SK-N-SH (cell line): ENCODE data around the gene CASP8AP2. TPM values are rescaled to one million over a fixed set of nuclear protein-coding genes. Genes with fewer than 3 reads are reported as not detected.

Experiments
- CTCF ChIA-PET: fragments of 300-600, 350-600 bp; formaldehyde crosslinking; extraction: SDS; loops from one replicate; lab custom pipeline; 2021; lab: Yijun Ruan, JAX
- POLR2A ChIA-PET: fragments of 350-600 bp; sonication (Branson Sonifier 250); formaldehyde crosslinking; extraction: SDS; loops from one replicate; lab custom pipeline; 2020; ENCODE audit warnings: antibody characterized with exemption, inconsistent platforms; lab: Yijun Ruan, JAX
- DNase-seq: peaks from one replicate; pipeline ENCODE4 v3.0.0; 2012
- H2AFZ ChIP-seq: fragments of 200-600 bp; sonication (generic); 2 replicates; pipeline ENCODE4 v1.8.1; 2016; ENCODE audit warnings: antibody characterized with exemption, mild to moderate bottlenecking, low read depth
- H3F3A ChIP-seq: fragments of 200-600 bp; sonication (generic); replicated peaks from 2 replicates; pipeline ENCODE3; 2016; ENCODE audit warnings: antibody characterized with exemption, mild to moderate bottlenecking; ENCODE audit not compliant: insufficient read depth
- H3K27ac ChIP-seq, 2 experiments: fragments of 200-500 bp in 1 of 2; fragments of 200-600 bp in 1 of 2; sonication (Bioruptor generic) in 1 of 2; sonication (generic), shearing (Covaris generic) in 1 of 2; 2 replicates each; pipeline versions ENCODE4 v1.5.1 to v1.6.1; 2014 to 2016; ENCODE audit warnings: low read depth in 2 of 2, inconsistent platforms in 1 of 2, low read length in 1 of 2, mild to moderate bottlenecking in 1 of 2, mixed read lengths in 1 of 2
- H3K27me3 ChIP-seq: fragments of 200-600 bp; sonication (generic), shearing (Covaris generic); 2 replicates; pipeline ENCODE4 v1.6.1; 2016; ENCODE audit warnings: mixed run types; ENCODE audit not compliant: insufficient read depth
- H3K36me3 ChIP-seq, 2 experiments: fragments of 200-500 bp in 1 of 2; fragments of 200-600 bp in 1 of 2; sonication (Bioruptor generic) in 1 of 2; sonication (generic) in 1 of 2; replicated peaks in 1 of 2; 2 replicates each; pipeline versions ENCODE3 to v1.5.1; 2014 to 2016; ENCODE audit warnings: low read length in 1 of 2, mild to moderate bottlenecking in 1 of 2; ENCODE audit not compliant: insufficient read depth in 2 of 2, control insufficient read depth in 1 of 2
- H3K4me1 ChIP-seq, 2 experiments: fragments of 200-500 bp in 1 of 2; fragments of 200-600 bp in 1 of 2; sonication (Bioruptor generic) in 1 of 2; sonication (generic), shearing (Covaris generic) in 1 of 2; 2 replicates each; pipeline versions ENCODE4 v1.5.1 to v1.6.1; 2014 to 2016; ENCODE audit warnings: low read depth in 1 of 2, low read length in 1 of 2, mixed run types in 1 of 2; ENCODE audit not compliant: insufficient read depth in 2 of 2, control insufficient read depth in 1 of 2
- H3K4me2 ChIP-seq: fragments of 200-600 bp; sonication (generic), shearing (Covaris generic); 2 replicates; pipeline ENCODE4 v1.6.1; 2017; ENCODE audit warnings: mixed run types
- H3K4me3 ChIP-seq, 2 experiments: fragments of 200-500 bp in 1 of 2; fragments of 200-600 bp in 1 of 2; sonication (Bioruptor generic) in 1 of 2; sonication (generic), shearing (Covaris generic) in 1 of 2; 2 replicates each; pipeline versions ENCODE4 v1.5.1 to v1.8.1; 2014 to 2016; ENCODE audit warnings: low read depth in 2 of 2, inconsistent platforms in 1 of 2, low read length in 1 of 2, mild to moderate bottlenecking in 1 of 2, mixed read lengths in 1 of 2, moderate library complexity in 1 of 2
- H3K79me2 ChIP-seq: fragments of 200-600 bp; sonication (generic); 2 replicates; pipeline ENCODE4 v1.8.1; 2017; ENCODE audit warnings: mild to moderate bottlenecking; ENCODE audit not compliant: insufficient read depth
- H3K9ac ChIP-seq: fragments of 200-600 bp; sonication (generic); 2 replicates; pipeline ENCODE4 v1.6.1; 2017; ENCODE audit warnings: mixed run types
- H3K9me2 ChIP-seq: fragments of 200-600 bp; sonication (generic); 2 replicates; pipeline ENCODE4 v1.6.1; 2017; ENCODE audit warnings: mixed run types
- H3K9me3 ChIP-seq: fragments of 200-600 bp; sonication (generic); 2 replicates; pipeline ENCODE4 v1.6.1; 2017; ENCODE audit warnings: mixed run types, mild to moderate bottlenecking, moderate library complexity
- H4K20me1 ChIP-seq: fragments of 200-600 bp; sonication (generic); 2 replicates; pipeline ENCODE4 v1.6.1; 2017; ENCODE audit warnings: mild to moderate bottlenecking, mixed run types; ENCODE audit not compliant: insufficient read depth
- ELF1 ChIP-seq: IDR thresholded peaks from 2 replicates; pipeline ENCODE4 v1.4.0; 2012
- EP300 ChIP-seq, 2 experiments: IDR thresholded peaks; 2 replicates each; pipeline versions ENCODE4 v1.4.0 to v1.6.1; 2012; ENCODE audit warnings: borderline replicate concordance in 1 of 2, low read depth in 1 of 2, low read length in 1 of 2
- EZH2phosphoT487 ChIP-seq: fragments of 200-600 bp; sonication (generic); IDR thresholded peaks from 2 replicates; pipeline ENCODE4 v1.6.1; 2017; ENCODE audit warnings: low read depth, mixed run types, mild to moderate bottlenecking, antibody characterized with exemption, moderate library complexity, borderline replicate concordance
- FOSL2 ChIP-seq: IDR thresholded peaks from 2 replicates; pipeline ENCODE4 v1.4.0; 2012; ENCODE audit warnings: low read depth, mild to moderate bottlenecking, moderate library complexity, borderline replicate concordance
- FOXJ3 ChIP-seq: sonication (generic); formaldehyde crosslinking; IDR thresholded peaks from 2 replicates; pipeline ENCODE4 v1.5.1; 2020; ENCODE audit warnings: mild to moderate bottlenecking, missing genetic modification reagents
- GATA2 ChIP-seq: sonication (generic); formaldehyde crosslinking; IDR thresholded peaks from 2 replicates; pipeline ENCODE4 v1.5.0; 2020; ENCODE audit warnings: mild to moderate bottlenecking, missing genetic modification reagents
- IRF3 ChIP-seq: fragments of 150-350 bp; IDR thresholded peaks from 2 replicates; pipeline ENCODE4 v1.6.1; 2016; ENCODE audit warnings: mild to moderate bottlenecking, low read depth, low read length
- JUND ChIP-seq: IDR thresholded peaks from 2 replicates; pipeline ENCODE4 v1.4.0; 2012
- MEF2A ChIP-seq: IDR thresholded peaks from 2 replicates; pipeline ENCODE4 v1.4.0; 2012; ENCODE audit warnings: low read depth, borderline replicate concordance
- NFIC ChIP-seq: IDR thresholded peaks from 2 replicates; pipeline ENCODE4 v1.4.0; 2012; ENCODE audit warnings: borderline replicate concordance
- NRF1 ChIP-seq: IDR thresholded peaks from 2 replicates; pipeline ENCODE4 v1.6.1; 2012; ENCODE audit warnings: low read depth, mild to moderate bottlenecking, low read length
- POLR2AphosphoS5 ChIP-seq: IDR thresholded peaks from 2 replicates; pipeline ENCODE4 v1.6.1; 2012; ENCODE audit warnings: low read depth, low read length
- RCOR1 ChIP-seq: fragments of 150-350 bp; IDR thresholded peaks from 2 replicates; pipeline ENCODE4 v1.6.1; 2017; ENCODE audit warnings: antibody characterized with exemption, low read length
- REST ChIP-seq: IDR thresholded peaks from 2 replicates; pipeline ENCODE4 v1.6.1; 2012; ENCODE audit warnings: mild to moderate bottlenecking, low read depth, low read length, moderate library complexity
- RFX5 ChIP-seq: IDR thresholded peaks from 2 replicates; pipeline ENCODE4 v1.6.1; 2012; ENCODE audit warnings: mild to moderate bottlenecking, improper control_type of control experiment, low read length
- SMC3 ChIP-seq: IDR thresholded peaks from 2 replicates; pipeline ENCODE4 v1.6.1; 2012; ENCODE audit warnings: low read depth, low read length, improper control_type of control experiment
- WGBS: methylation state at CpG from one replicate; pipeline ENCODE4 v1.1.6; 2017; ENCODE audit warnings: low lambda C conversion rate; 5-methylcytosine and 5-hydroxymethylcytosine counted together
- polyA plus RNA-seq, 3 experiments: library from polyadenylated mRNA; depleted of rRNA; stranded (reverse); fragments of >200 nt; gene quantifications; 2 replicates each; pipeline ENCODE4 v1.2.3, GENCODE V29; 2012
- TF ChIP-seq, protein P1 (sequence below): fragments of 150-350 bp; IDR thresholded peaks from 2 replicates; pipeline ENCODE4 v1.6.1; 2017; ENCODE audit warnings: antibody characterized with exemption, low read length, low read depth, borderline replicate concordance
- TF ChIP-seq, protein P2 (sequence below): IDR thresholded peaks from 2 replicates; pipeline ENCODE4 v1.4.0; 2012; ENCODE audit warnings: low read depth, borderline replicate concordance
- TF ChIP-seq, protein P3 (sequence below): IDR thresholded peaks from 2 replicates; pipeline ENCODE4 v1.4.0; 2012; ENCODE audit warnings: low read depth
- TF ChIP-seq, protein P4 (sequence below): IDR thresholded peaks from 2 replicates; pipeline ENCODE4; 2012

CASP8AP2 gene
- polyA plus RNA-seq, 1 of the 3 experiments (the other 2 are of a cell fraction) = 2.8 TPM

- Histone ChIP-seq H3K27me3 (no peaks in the 10 kb centered on the region), H2AFZ (no peak overlapping the region), H3K9me3 (no peaks in the 10 kb centered on the region), H3K4me1 (no peaks in the 10 kb centered on the region), H3K4me3 (no peak overlapping the region), H3K9me2 (no peaks in the 10 kb centered on the region), H3K9ac (no peak overlapping the region), H3K79me2 (peaks cover 10% of the 10 kb centered on the region; the same call in 1 of the 2 replicates), H4K20me1 (no peaks in the 10 kb centered on the region), H3K4me2 (no peak overlapping the region), H3F3A (peaks cover 4% of the 10 kb centered on the region), H3K36me3 (peaks cover 0 to 2% of the 10 kb centered on the region in 2 experiments)
- WGBS = 96% methylated on average over 8 of the region's 8 CpGs
- ChIA-PET CTCF (interaction anchor here (1.0 kb wide), 1 partner anchor 12 kb away, joined by 3 read pairs; no protein-coding TSS in a partner anchor), POLR2A (no interaction called here)
- DNase-seq = no peak
- TF ChIP-seq RCOR1 (no peak), EZH2phosphoT487 (no peak), NFIC (no peak), FOSL2 (no peak), POLR2AphosphoS5 (no peak), MEF2A (no peak), REST (no peak), RFX5 (no peak), GATA2 (CRISPR knock-in tag) (no peak), IRF3 (no peak), JUND (no peak), ELF1 (no peak), FOXJ3 (CRISPR knock-in tag) (no peak), NRF1 (no peak), SMC3 (no peak), EP300 (IDR thresholded peaks at IDR 0.05; ENCODE audit: borderline replicate concordance in 1 of 2, low read depth in 1 of 2, low read length in 1 of 2) (no peak)
- TF ChIP-seq, protein P1, sequence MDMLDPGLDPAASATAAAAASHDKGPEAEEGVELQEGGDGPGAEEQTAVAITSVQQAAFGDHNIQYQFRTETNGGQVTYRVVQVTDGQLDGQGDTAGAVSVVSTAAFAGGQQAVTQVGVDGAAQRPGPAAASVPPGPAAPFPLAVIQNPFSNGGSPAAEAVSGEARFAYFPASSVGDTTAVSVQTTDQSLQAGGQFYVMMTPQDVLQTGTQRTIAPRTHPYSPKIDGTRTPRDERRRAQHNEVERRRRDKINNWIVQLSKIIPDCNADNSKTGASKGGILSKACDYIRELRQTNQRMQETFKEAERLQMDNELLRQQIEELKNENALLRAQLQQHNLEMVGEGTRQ = no peak
- TF ChIP-seq, protein P2, sequence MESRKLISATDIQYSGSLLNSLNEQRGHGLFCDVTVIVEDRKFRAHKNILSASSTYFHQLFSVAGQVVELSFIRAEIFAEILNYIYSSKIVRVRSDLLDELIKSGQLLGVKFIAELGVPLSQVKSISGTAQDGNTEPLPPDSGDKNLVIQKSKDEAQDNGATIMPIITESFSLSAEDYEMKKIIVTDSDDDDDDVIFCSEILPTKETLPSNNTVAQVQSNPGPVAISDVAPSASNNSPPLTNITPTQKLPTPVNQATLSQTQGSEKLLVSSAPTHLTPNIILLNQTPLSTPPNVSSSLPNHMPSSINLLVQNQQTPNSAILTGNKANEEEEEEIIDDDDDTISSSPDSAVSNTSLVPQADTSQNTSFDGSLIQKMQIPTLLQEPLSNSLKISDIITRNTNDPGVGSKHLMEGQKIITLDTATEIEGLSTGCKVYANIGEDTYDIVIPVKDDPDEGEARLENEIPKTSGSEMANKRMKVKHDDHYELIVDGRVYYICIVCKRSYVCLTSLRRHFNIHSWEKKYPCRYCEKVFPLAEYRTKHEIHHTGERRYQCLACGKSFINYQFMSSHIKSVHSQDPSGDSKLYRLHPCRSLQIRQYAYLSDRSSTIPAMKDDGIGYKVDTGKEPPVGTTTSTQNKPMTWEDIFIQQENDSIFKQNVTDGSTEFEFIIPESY = no peak
- TF ChIP-seq, protein P3, sequence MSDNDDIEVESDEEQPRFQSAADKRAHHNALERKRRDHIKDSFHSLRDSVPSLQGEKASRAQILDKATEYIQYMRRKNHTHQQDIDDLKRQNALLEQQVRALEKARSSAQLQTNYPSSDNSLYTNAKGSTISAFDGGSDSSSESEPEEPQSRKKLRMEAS = no peak
- TF ChIP-seq, protein P4, sequence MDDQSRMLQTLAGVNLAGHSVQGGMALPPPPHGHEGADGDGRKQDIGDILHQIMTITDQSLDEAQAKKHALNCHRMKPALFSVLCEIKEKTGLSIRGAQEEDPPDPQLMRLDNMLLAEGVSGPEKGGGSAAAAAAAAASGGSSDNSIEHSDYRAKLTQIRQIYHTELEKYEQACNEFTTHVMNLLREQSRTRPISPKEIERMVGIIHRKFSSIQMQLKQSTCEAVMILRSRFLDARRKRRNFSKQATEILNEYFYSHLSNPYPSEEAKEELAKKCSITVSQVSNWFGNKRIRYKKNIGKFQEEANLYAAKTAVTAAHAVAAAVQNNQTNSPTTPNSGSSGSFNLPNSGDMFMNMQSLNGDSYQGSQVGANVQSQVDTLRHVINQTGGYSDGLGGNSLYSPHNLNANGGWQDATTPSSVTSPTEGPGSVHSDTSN = no peak
- TF ChIP-seq, all 33 proteins: peak for 0
- H3K27ac ChIP-seq = no peak overlapping the region
These were observed 30.6 kb upstream of the CASP8AP2 start for GRCh38 chr6:89799096-89799495.
